22Rv1 (cell line): ENCODE results near the gene RARS2.

Source experiments
- CTCF ChIP-seq: fragments of 450-650 bp; IDR thresholded peaks from 2 replicates; pipeline ENCODE4 v1.5.1; 2017; ENCODE audit warnings: mild to moderate bottlenecking
- ZFX ChIP-seq: fragments of 450-650 bp; IDR thresholded peaks from 2 replicates; pipeline ENCODE4 v1.6.1; 2017; ENCODE audit warnings: antibody characterized with exemption, borderline replicate concordance

GRCh38 chr6:87639373-87639772 is 49.6 kb upstream of the RARS2 start:
- TF ChIP-seq CTCF: no peak
- no peak for TF ChIP-seq ZFX
